MG63 (cell line): ENCODE results near the gene MYH11. TPM values are rescaled to one million over a fixed set of nuclear protein-coding genes. Genes with fewer than 3 reads are reported as not detected.
"Not testable (repeated sequence)": the region's sequence is repeated elsewhere in the genome, so short reads cannot be mapped to it uniquely, and the experiment has no call there.

Source experiments
- DNase-seq: peaks from one replicate; pipeline ENCODE4 v3.0.0-alpha.2; 2020
- H3K27me3 ChIP-seq: fragments of 250-450 bp; sonication (Bioruptor Pico); 2 replicates; pipeline ENCODE4 v1.5.1; 2020; ENCODE audit warnings: mild to moderate bottlenecking, moderate library complexity
- H3K36me3 ChIP-seq: fragments of 250-450 bp; sonication (Bioruptor Pico); 2 replicates; pipeline ENCODE4 v1.5.1; 2020; ENCODE audit warnings: mild to moderate bottlenecking, moderate library complexity
- H3K4me3 ChIP-seq: fragments of 250-450 bp; sonication (Bioruptor Pico); 2 replicates; pipeline ENCODE4 v1.5.1; 2020; ENCODE audit warnings: mild to moderate bottlenecking, moderate library complexity
- H3K9me3 ChIP-seq: fragments of 250-450 bp; sonication (Bioruptor Pico); 2 replicates; pipeline ENCODE4 v1.5.1; 2020; ENCODE audit warnings: mild to moderate bottlenecking, moderate library complexity
- total RNA-seq: library from RNA; depleted of rRNA; stranded (reverse); fragments of >200 nt; shearing (Covaris generic); gene quantifications from 2 replicates; pipeline ENCODE4 v1.2.3, GENCODE V29; 2014; ENCODE audit warnings: low replicate concordance

Gene MYH11
- total RNA-seq, 1 experiment from 2014 or later, result 0.03 TPM

GRCh38 chr16:15737140-15737644, 119.6 kb downstream of the MYH11 start:
- DNase-seq, result no peak

GRCh38 chr16:15736529-15736928, 120.3 kb downstream of the MYH11 start:
- no peak overlapping the region for H3K4me3 ChIP-seq
- H3K9me3 ChIP-seq, result peaks cover 6% of the 10 kb centered on the region
- H3K27me3 ChIP-seq, result no peaks in the 10 kb centered on the region
- H3K36me3 ChIP-seq, result no peaks in the 10 kb centered on the region
- DNase-seq, result no peak

More at GRCh38 chr16:15737140-15737644, 119.6 kb downstream of the MYH11 start:
- Histone ChIP-seq H3K9me3 (peaks cover 6% of the 10 kb centered on the region), H3K36me3 (no peaks in the 10 kb centered on the region), H3K27me3 (no peaks in the 10 kb centered on the region), H3K4me3 (no peak overlapping the region)

GRCh38 chr16:15735610-15736009, 121.2 kb downstream of the MYH11 start:
- peaks cover under 1% of the 10 kb centered on the region; the same call in 1 of the 2 replicates for H3K9me3 ChIP-seq
- no peak for DNase-seq
- no peaks in the 10 kb centered on the region for H3K27me3 ChIP-seq
- no peak overlapping the region for H3K4me3 ChIP-seq
- H3K36me3 ChIP-seq, result no peaks in the 10 kb centered on the region

- Histone ChIP-seq H3K36me3 (no peaks in the 10 kb centered on the region; the same call in 1 of the 2 replicates), H3K9me3 (no peaks in the 10 kb centered on the region), H3K4me3 (no peak overlapping the region), H3K27me3 (no peaks in the 10 kb centered on the region)
- DNase-seq, result no peak
Measured at GRCh38 chr16:15732416-15732815, 124.4 kb downstream of the MYH11 start.

GRCh38 chr16:15729152-15729551, 127.7 kb downstream of the MYH11 start:
- Histone ChIP-seq H3K9me3 (no peaks in the 10 kb centered on the region), H3K4me3 (no peak overlapping the region), H3K27me3 (no peaks in the 10 kb centered on the region), H3K36me3 (peaks cover 9% of the 10 kb centered on the region; the same call in 1 of the 2 replicates)
- DNase-seq, result no peak

GRCh38 chr16:15727697-15728096, 129.1 kb downstream of the MYH11 start:
- not testable (repeated sequence) for H3K4me3 ChIP-seq, H3K27me3 ChIP-seq, H3K36me3 ChIP-seq, H3K9me3 ChIP-seq, DNase-seq

- Histone ChIP-seq H3K36me3 (peaks cover 11% of the 10 kb centered on the region; the same call in 1 of the 2 replicates), H3K27me3 (no peaks in the 10 kb centered on the region), H3K4me3 (no peak overlapping the region), H3K9me3 (no peaks in the 10 kb centered on the region)
- no peak for DNase-seq
Measured at GRCh38 chr16:15726715-15727114, 130.1 kb downstream of the MYH11 start.

GRCh38 chr16:15725641-15726240, 131.1 kb downstream of the MYH11 start:
- no peaks in the 10 kb centered on the region for H3K27me3 ChIP-seq
- H3K9me3 ChIP-seq, result no peaks in the 10 kb centered on the region
- H3K4me3 ChIP-seq, result no peak overlapping the region
- peaks cover 11% of the 10 kb centered on the region; the same call in 1 of the 2 replicates for H3K36me3 ChIP-seq
- no peak for DNase-seq

- DNase-seq, result no peak
Measured at GRCh38 chr16:15723808-15724207, 133.0 kb downstream of the MYH11 start.

GRCh38 chr16:15721018-15721417, 135.8 kb downstream of the MYH11 start:
- H3K27me3 ChIP-seq, result no peaks in the 10 kb centered on the region
- H3K36me3 ChIP-seq, result peaks cover 11% of the 10 kb centered on the region; the same call in 1 of the 2 replicates
- DNase-seq, result no peak
- H3K4me3 ChIP-seq, result no peak overlapping the region
- no peaks in the 10 kb centered on the region for H3K9me3 ChIP-seq

More at GRCh38 chr16:15723808-15724207, 133.0 kb downstream of the MYH11 start:
- Histone ChIP-seq H3K9me3 (no peaks in the 10 kb centered on the region), H3K4me3 (no peak overlapping the region), H3K27me3 (no peaks in the 10 kb centered on the region), H3K36me3 (peaks cover 11% of the 10 kb centered on the region; the same call in 1 of the 2 replicates)

- no peak overlapping the region for H3K4me3 ChIP-seq
- H3K9me3 ChIP-seq, result no peaks in the 10 kb centered on the region
- H3K36me3 ChIP-seq, result peaks cover 1% of the 10 kb centered on the region; the same call in 1 of the 2 replicates
- DNase-seq, result no peak
- no peaks in the 10 kb centered on the region for H3K27me3 ChIP-seq
Measured at GRCh38 chr16:15716694-15717447, 140.0 kb downstream of the MYH11 start.

- Histone ChIP-seq H3K36me3 (no peaks in the 10 kb centered on the region; the same call in 1 of the 2 replicates), H3K9me3 (no peaks in the 10 kb centered on the region), H3K4me3 (no peak overlapping the region), H3K27me3 (no peaks in the 10 kb centered on the region)
- no peak for DNase-seq
Measured at GRCh38 chr16:15715221-15715620, 141.6 kb downstream of the MYH11 start.

- no peaks in the 10 kb centered on the region for H3K27me3 ChIP-seq
- no peak overlapping the region for H3K4me3 ChIP-seq
- H3K36me3 ChIP-seq, result peaks cover 3% of the 10 kb centered on the region
- no peak for DNase-seq
- no peaks in the 10 kb centered on the region for H3K9me3 ChIP-seq
Measured at GRCh38 chr16:15714393-15715172, 142.2 kb downstream of the MYH11 start.

- no peaks in the 10 kb centered on the region for H3K27me3 ChIP-seq
- H3K4me3 ChIP-seq, result no peak overlapping the region
- H3K9me3 ChIP-seq, result no peaks in the 10 kb centered on the region
- no peak for DNase-seq
- peaks cover 30% of the 10 kb centered on the region for H3K36me3 ChIP-seq
Measured at GRCh38 chr16:15708997-15709396, 147.8 kb downstream of the MYH11 start.

- no peaks in the 10 kb centered on the region for H3K9me3 ChIP-seq
- peaks cover 32% of the 10 kb centered on the region for H3K36me3 ChIP-seq
- H3K27me3 ChIP-seq, result no peaks in the 10 kb centered on the region
- no peak overlapping the region for H3K4me3 ChIP-seq
- no peak for DNase-seq
Measured at GRCh38 chr16:15708096-15708495, 148.7 kb downstream of the MYH11 start.

- H3K36me3 ChIP-seq, result peaks cover 35% of the 10 kb centered on the region
- no peaks in the 10 kb centered on the region for H3K9me3 ChIP-seq
- no peaks in the 10 kb centered on the region for H3K27me3 ChIP-seq
- no peak for DNase-seq
- no peak overlapping the region for H3K4me3 ChIP-seq
Measured at GRCh38 chr16:15707332-15707731, 149.5 kb downstream of the MYH11 start.

- DNase-seq, result no peak
- H3K9me3 ChIP-seq, result no peaks in the 10 kb centered on the region
- H3K27me3 ChIP-seq, result no peaks in the 10 kb centered on the region
- no peak overlapping the region for H3K4me3 ChIP-seq
- peaks cover 51% of the 10 kb centered on the region for H3K36me3 ChIP-seq
Measured at GRCh38 chr16:15705064-15705565, 151.7 kb downstream of the MYH11 start.
